Ramos (cell line): ENCODE results near the gene ING5.
"Not testable (repeated sequence)": the region's sequence is repeated elsewhere in the genome, so short reads cannot be mapped to it uniquely, and the experiment has no call there.

Experiments used
- in situ Hi-C: fragments of 300-500 bp; cut with MboI; formaldehyde crosslinking; loops from one replicate; pipeline ENCODE4 v1.14.3; 2022; ENCODE audit warnings: low sequenced_read_pairs; ENCODE audit not compliant: unreplicated experiment

ING5 gene

DNA sequence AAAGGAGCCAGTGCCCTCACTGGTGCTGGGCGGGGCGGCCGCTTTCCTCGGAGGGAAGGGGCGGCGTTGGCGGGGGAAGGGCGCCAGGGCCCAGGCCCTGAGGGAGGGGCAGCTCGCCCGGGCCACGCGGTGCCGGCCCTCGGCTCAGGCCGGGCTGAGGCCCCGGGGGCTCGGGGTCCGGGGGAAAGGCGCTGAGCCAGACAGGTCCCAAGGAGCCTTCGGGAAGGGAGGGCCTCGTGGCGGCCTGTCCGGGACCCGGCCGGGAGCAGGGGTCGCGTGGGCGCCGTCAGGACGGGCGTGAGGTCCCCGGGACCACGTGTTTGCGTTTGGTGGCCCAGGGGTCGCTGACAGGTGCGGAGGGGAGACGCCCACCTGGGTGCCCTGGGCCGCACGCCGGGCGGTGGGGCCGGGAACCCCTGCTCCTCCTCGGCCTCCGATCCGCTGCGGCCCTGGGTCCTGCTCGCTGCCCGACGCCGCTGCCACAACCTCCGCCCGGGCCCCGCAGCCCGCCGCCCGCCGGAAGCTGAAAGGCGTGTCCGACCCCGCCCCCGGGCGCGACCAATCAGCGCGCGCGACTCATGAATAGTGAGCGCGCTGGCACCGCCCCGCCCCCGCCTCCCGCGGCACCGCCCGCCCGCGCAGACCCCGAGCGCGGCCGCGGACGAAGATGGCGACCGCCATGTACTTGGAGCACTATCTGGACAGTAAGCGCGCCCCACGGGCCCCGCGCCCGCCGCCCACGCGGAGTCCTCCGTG, at the start of gene ING5:
TSS of gene ING5 (plus strand) at position 641 of the 756 bp plus-strand sequence. CDS start at position 668, 27 bp downstream.
- in situ Hi-C loops, result loop anchor here (10.0 kb wide), 1 partner anchor 347 kb away; the partner anchor contains the start of gene FARP2

- in situ Hi-C loops, result no loop called here
Observed at GRCh38 chr2:241652142-241652541, 49.7 kb upstream of the ING5 start.

DNA sequence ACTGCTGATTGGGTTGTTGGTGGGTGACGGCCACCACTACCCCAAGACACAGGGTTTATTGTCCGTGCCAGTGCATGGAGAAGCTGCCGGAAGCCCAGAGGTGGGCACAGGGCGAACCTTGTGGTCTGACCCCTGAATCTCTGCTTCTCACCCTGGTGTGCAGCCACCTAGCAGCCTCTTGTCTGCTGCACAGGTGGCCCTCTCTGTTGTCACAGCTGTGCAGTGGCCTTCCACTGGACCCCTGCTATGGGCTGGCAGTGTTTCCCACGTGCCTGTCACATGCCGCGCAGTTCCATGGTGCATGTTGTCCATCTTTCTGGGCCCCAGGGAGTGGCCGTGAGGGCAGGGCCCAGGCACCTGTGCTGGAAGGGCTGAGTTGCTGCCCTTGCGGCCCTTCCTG, 49.1 kb upstream of the ING5 start:
- in situ Hi-C loops, result no loop called here

DNA sequence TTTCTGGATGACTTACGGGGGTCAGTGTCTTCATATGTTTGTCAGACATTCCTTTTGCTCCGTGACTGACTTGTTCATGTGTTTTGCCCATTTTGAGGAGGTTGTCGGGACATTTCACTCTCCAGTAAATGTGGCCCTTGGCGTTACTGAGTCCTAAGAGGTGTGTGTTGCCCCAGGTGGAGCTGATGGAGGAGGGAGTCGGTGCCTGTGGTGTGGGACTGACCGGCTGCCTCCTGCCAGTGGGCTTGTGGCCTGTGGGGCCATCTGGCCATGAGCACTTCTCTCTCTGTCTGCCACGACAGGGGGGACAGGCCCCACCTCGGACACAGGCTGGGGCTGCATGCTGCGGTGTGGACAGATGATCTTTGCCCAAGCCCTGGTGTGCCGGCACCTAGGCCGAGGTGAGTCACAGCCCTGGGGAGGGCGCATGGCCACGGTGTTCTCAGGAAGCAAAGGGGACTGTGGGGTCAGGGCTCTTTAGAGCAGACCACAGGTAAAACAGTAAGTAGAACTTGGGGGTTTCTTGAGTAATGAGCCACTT, 48.6 kb upstream of the ING5 start:
- in situ Hi-C loops, result no loop called here

- in situ Hi-C loops, result no loop called here
Observed at GRCh38 chr2:241654551-241654950, 47.3 kb upstream of the ING5 start.

DNA sequence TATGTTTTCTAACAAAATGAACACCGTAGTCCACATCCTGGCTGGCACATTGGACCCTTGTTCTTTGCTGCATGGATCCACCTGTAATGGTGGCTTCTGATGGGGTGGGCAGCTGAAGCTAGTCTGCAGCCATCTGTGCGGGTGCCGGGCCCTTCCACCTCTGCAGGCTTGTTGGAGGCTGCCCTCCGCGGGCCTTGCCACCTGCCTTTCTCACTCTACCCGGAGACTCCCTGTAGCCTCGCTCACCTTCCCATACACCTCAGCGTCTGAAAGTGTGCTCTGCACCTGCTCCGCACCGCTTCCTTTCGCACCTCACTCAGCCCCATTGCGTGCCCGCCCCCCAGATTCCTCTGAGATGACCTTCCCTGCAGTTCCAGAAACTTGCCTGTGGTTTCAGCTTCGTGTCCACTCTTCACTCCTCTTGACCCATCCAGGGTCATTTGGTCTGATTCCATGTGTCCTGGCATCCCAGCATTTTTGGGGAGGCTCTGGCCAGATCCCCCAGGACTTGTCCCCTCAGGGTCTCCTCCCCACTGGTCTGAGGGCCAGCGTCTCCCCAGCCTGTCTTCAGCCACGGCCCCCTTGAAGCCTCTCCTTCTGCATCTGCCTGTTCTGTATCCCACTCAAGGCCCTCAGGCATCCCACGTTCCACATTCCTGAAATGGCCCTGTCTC, 46.2 kb upstream of the ING5 start:
- in situ Hi-C loops, result no loop called here

- in situ Hi-C loops, result no loop called here
Observed at GRCh38 chr2:241656190-241656741, 45.6 kb upstream of the ING5 start.

- in situ Hi-C loops, result no loop called here
Observed at GRCh38 chr2:241657786-241658254, 44.0 kb upstream of the ING5 start.

GRCh38 chr2:241658296-241658695, 43.5 kb upstream of the ING5 start:
- in situ Hi-C loops, result no loop called here

DNA sequence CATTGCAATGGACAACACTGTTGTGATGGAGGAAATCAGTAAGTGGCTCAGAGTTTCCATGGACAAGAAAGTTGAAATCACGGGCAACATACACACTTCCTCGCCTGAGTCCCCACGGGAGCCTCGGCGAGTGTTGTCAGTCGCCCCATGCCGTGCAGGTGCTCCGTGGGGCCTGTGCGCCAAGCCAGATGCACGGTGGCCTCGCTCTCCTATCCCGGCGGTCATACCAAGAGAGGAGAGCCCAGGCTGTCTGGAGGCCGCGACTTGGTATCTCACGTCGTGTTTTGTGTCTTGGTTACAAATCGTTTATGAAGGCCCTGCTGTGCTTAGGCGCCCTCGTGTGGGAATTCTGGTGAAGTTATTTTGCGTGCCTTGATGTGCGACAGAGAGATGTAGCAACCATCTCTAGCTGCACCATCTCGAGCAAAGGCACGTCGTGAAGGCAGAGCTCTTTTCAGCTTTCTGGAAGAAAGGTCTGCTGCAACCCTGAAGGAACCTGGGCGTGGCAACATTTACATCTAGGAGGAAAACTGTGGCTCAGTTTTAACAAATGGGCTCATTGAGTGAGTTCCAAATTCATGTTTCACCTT, 42.6 kb upstream of the ING5 start:
- in situ Hi-C loops, result no loop called here

DNA sequence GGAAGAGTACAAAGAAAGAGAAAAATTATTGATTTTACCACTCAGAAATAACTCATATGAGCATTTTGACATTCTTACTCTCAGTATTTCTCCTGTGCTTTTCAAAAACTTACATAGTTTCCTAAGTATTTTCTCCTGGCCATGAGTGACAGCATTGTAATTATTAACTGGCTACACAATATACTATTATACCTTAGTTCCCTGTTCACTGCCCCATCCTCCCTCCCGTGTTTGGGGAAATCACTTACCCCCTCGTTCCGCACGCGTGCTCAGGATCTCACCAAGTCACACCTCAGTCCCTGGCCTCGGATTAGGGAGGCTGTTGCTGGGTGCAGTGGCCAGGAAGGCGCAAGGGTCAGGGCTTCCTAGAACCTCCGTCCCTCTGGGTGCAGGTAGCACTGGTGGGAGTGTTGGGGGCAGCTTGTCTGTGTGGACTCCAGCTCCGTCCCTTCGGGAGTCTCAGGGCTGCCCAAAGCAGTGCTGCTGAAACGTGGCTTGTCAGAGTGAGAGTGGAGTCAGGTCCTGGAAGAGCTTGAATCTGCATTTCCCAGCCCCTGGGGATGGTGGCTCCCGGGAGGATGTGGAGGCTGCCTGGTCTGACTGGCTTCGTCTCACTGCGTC, 41.1 kb upstream of the ING5 start:
- in situ Hi-C loops, result no loop called here

- in situ Hi-C loops, result not testable (repeated sequence)
Observed at GRCh38 chr2:241662731-241663130, 39.1 kb upstream of the ING5 start.

GRCh38 chr2:241665731-241666440, 36.0 kb upstream of the ING5 start:
- in situ Hi-C loops, result no loop called here

GRCh38 chr2:241666627-241667400, 35.0 kb upstream of the ING5 start:
- in situ Hi-C loops, result no loop called here

GRCh38 chr2:241668354-241668753, 33.5 kb upstream of the ING5 start:
- in situ Hi-C loops, result no loop called here

DNA sequence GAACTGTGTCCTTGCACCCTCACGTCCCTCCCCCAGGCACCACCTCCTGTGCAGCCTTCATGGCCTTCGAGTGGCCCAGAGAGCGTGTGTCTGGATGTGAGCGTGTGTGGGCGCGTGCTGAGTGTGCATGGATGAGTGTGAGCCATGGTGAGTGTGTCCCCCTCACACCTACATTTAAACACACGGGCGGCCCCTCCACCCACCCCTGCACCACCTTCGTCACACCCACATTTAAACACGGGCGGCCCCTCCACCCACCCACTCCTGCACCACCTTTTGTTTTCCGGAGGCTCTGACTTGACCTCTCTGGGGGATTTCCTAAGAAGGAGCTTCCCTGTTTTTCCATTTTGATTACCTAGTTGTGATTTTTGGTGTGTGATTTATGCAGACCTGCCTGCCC, 33.0 kb upstream of the ING5 start:
- in situ Hi-C loops, result no loop called here

DNA sequence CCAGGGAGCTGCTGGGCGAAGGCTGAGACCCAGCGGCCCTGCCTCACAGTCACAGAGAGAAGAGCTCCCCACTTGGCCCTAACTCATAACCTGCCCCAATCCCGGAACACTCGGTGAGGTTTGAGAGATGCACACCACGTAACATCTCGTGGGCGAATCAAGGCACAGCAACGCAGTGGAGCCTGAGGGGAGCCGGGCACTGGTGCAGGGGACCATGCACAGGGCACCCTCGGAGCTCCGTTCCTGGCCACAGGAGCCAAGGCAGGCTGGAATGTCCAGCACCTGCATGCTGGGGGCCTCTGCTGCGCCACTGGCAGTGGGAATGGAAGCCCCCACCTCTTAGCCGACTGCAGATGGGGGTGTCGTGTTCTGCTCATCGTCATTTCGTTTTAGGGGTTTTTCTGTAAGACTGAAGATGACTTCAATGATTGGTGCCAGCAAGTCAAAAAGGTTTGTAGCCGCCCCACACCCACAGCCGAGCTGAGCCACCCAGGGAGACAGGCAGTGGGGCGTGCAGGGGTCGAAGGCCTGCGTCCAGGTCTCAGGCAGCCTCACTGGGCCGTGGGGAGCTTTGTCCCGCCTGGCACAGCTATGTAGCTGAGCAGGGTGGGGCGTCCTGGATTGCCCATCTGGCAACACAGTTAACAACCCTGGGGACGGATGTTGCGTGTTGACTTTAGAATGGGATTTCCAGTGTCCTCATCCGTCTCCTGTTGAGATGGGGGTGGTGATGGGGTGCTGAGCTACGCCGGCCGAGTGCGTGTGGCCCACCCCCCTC, 31.3 kb upstream of the ING5 start:
- in situ Hi-C loops, result no loop called here
